ENCODE measurements around the gene OR13A1.
A peak's percentile ranks its signal among the peaks of the same experiment; 100 is the strongest.
"Not testable (repeated sequence)": the region's sequence is repeated elsewhere in the genome, so short reads cannot be mapped to it uniquely, and the experiment has no call there.

Gene OR13A1

DNA sequence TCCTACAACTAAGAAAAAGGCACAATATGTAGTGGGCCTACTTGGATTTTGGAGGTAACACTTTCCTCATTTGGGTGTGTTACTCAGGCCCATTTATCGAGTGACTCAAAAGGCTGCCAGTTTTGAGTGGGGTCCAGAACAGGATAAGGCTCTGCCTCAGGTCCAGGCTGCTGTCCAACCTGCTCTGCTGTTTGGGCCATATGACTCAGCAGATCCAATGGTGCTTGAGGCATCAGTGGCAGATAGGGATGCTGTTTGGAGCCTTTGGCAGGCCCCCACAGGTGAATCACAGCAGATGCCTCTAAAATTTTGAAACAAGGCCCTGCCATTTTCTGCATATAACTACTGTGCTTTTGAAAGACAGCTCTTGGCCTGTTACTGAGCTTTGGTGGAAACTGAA, 24.5 kb upstream of the OR13A1 start:
- DNase-seq (ENCODE audit: low spot score) = no peak
- TF ChIP-seq, protein P1, sequence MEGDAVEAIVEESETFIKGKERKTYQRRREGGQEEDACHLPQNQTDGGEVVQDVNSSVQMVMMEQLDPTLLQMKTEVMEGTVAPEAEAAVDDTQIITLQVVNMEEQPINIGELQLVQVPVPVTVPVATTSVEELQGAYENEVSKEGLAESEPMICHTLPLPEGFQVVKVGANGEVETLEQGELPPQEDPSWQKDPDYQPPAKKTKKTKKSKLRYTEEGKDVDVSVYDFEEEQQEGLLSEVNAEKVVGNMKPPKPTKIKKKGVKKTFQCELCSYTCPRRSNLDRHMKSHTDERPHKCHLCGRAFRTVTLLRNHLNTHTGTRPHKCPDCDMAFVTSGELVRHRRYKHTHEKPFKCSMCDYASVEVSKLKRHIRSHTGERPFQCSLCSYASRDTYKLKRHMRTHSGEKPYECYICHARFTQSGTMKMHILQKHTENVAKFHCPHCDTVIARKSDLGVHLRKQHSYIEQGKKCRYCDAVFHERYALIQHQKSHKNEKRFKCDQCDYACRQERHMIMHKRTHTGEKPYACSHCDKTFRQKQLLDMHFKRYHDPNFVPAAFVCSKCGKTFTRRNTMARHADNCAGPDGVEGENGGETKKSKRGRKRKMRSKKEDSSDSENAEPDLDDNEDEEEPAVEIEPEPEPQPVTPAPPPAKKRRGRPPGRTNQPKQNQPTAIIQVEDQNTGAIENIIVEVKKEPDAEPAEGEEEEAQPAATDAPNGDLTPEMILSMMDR (IDR thresholded peaks at IDR 0.05; ENCODE audit: borderline replicate concordance, control extremely low read depth, extremely low read depth, insufficient read depth, missing control alignments) = no peak
- in situ Hi-C loops (cut with MboI; ENCODE audit: low sequenced_read_pairs, unreplicated experiment) = no loop called here

DNA sequence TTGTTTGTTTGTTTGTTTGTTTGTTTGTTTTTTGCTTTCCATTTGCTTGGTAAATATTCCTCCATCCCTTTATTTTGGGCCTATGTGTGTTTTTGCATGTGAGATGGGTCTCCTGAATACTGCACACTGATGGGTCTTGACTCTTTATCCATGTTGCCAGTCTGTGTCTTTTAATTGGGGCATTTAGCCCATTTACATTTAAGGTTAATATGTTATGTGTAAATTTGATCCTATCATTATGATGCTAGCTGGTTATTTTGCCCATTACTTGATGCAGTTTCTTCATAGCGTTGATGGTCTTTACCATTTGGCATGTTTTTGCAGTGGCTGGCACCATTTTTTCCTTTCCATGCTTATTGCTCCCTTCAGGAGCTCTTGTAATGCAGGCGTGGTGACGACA, 16.4 kb upstream of the OR13A1 start:
- DNase-seq (ENCODE audit: low spot score); in situ Hi-C loops (cut with MboI; ENCODE audit: low sequenced_read_pairs, unreplicated experiment): not testable (repeated sequence)

DNA sequence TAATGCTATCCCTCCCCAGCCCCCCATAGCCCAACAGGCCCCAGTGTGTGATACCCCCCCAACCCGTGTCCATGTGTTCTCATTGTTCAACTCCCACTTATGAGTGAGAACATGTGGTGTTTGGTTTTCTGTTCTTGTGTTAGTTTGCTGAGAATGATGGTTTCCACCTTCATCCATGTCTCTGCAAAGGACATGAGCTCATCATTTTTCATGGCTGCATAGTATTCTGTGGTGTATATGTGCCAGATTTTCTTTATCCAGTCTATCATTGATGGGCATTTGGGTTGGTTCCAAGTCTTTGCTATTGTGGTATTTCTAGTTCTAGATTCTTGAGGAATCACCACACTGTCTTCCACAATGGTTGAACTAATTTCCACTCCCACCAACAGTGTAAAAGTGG, 11.5 kb upstream of the OR13A1 start:
- in situ Hi-C loops (cut with MboI; ENCODE audit: low sequenced_read_pairs, unreplicated experiment); DNase-seq (ENCODE audit: low spot score): not testable (repeated sequence)

DNA sequence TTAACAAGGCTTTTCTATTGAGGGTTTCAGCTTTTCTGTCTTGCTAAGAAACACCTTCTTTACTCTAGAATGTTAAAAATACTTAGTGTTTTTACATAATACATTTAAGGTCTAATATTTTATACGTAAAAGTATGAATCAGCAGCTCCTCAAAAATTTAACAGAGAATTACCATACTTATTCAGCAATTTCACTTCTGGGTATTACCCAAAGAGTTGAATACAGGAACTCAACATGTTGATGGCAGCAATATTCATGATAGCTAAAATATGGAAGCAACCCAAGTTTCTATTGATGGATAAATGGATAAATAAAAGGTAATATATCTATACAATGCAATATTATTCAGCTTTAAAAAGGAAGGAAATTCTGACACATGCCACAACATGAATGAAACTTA, 9.7 kb upstream of the OR13A1 start:
- TF ChIP-seq, protein P1 (IDR thresholded peaks at IDR 0.05; ENCODE audit: borderline replicate concordance, control extremely low read depth, extremely low read depth, insufficient read depth, missing control alignments) = no peak
- DNase-seq (ENCODE audit: low spot score) = no peak
- in situ Hi-C loops (cut with MboI; ENCODE audit: low sequenced_read_pairs, unreplicated experiment) = no loop called here

DNA sequence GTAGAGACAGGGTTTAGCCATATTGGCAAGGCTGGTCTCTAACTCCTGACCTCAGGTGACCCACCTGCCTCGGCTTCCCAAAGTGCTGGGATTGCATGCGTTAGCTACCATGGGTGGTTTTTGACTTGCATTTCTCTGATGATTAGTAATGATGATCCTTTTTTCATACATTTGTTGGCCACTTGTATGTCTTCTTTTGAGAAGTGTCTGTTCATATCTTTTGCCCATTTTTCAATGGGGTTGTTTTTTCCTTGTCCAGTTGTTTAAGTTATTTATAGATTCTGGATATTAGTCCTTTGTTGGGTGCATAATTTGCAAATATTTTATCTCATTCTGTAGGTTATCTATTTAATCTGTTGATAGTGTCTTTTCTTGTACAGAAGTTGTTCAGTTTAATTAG, 4.3 kb upstream of the OR13A1 start:
- DNase-seq (ENCODE audit: low spot score) = no peak
- TF ChIP-seq, protein P1 (IDR thresholded peaks at IDR 0.05; ENCODE audit: borderline replicate concordance, control extremely low read depth, extremely low read depth, insufficient read depth, missing control alignments) = no peak
- in situ Hi-C loops (cut with MboI; ENCODE audit: low sequenced_read_pairs, unreplicated experiment) = no loop called here

DNA sequence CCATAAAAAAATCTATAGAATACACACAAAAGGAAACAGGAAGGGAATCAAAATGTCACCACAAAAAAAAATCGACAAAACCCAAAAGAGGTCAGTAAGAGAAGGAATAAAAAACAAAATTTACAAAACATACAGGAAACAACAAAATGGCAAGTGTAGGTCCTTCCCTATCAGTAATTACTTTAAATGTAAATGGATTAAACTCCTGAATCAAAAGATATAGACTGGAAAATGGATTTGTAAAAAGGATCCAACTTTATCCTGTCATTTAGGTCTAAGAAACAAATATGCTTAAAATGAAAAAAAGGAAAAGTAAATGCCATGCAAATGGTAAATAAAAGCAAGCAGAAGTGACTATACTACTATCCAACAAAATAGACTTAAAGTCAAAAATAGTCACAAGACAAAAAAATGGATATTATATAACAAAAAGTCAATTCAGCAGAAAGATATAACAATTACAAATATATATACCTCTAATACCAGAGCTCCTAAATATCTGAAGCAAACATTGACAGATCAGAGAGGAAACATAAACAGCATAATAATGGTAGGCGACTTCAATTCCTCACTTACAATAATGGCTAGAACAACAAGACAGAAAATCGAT, 2.0 kb downstream of the OR13A1 start:
- TF ChIP-seq, protein P1 (IDR thresholded peaks at IDR 0.05; ENCODE audit: borderline replicate concordance, control extremely low read depth, extremely low read depth, insufficient read depth, missing control alignments) = no peak
- in situ Hi-C loops (cut with MboI; ENCODE audit: low sequenced_read_pairs, unreplicated experiment) = no loop called here
- no peak for DNase-seq (ENCODE audit: low spot score)

DNA sequence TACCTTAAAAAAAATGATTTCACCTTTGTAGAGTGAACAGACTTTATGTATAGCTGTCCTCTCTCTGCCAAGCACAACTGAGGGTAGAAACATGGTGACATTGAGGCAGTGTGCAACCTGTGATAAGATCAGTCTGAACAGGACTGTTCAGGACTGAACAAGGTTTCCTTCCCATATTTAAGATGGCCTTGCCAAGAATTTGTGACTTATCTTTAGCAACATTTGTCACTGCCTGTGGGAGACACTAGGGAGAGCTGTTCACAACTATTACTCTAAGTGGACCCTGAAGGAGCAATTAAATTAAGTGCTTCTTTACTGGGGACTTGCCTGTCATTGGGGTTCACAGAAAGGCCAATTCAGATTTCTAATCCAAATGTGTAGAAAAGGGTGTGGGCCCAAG, 6.7 kb downstream of the OR13A1 start:
- TF ChIP-seq, protein P1 (IDR thresholded peaks at IDR 0.05; ENCODE audit: borderline replicate concordance, control extremely low read depth, extremely low read depth, insufficient read depth, missing control alignments) = peak; percentile 19
- in situ Hi-C loops (cut with MboI; ENCODE audit: low sequenced_read_pairs, unreplicated experiment) = no loop called here
- DNase-seq (ENCODE audit: low spot score) = peak; percentile 32

DNA sequence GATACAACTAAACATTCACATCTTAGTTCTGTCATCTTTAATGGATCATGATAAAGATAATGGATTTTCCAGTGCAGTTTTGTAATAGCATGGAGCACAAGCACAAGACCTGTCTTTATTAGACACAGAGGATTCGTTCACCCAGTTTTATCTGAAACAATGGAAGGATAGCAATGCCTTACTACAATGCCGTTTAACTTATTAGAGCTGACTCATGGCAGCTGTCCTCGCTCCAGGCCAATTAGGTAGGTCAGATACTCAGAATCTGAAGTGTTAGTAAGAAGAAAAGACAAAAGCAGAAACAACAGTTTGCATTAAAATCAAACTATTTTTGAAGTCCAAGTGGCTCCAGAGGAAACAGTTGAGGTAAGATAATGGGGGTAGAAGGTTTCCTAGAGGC, 12.8 kb downstream of the OR13A1 start:
- DNase-seq (ENCODE audit: low spot score) = no peak
- in situ Hi-C loops (cut with MboI; ENCODE audit: low sequenced_read_pairs, unreplicated experiment) = no loop called here
- TF ChIP-seq, protein P1 (IDR thresholded peaks at IDR 0.05; ENCODE audit: borderline replicate concordance, control extremely low read depth, extremely low read depth, insufficient read depth, missing control alignments) = no peak

DNA sequence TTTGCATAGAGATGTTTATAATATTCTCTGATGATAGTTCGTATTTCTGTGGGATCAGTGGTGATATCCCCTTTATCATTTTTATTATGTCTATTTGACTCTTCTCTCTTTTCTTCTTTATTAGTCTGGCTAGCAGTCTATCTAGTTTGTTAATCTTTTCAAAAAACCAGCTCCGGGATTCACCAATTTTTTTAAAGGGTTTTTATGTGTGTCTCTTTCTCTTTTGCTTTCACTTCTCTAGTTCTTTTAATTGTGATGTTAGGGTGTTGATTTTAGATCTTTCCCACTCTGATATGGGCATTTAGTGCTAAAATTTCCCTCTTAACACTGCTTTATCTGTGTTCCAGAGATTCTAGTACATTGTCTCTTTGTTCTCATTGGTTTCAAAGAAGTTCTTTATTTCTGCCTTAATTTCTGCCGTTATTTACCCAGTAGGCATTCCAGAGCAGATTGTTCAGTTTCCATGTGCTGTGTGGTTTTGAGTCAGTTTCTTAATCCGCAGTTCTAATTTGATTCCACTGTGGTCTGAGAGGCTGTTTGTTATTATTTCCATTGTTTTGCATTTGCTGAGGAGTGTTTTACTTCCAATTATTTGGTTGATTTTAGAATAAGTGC, 17.0 kb downstream of the OR13A1 start:
- in situ Hi-C loops (cut with MboI; ENCODE audit: low sequenced_read_pairs, unreplicated experiment); DNase-seq (ENCODE audit: low spot score): not testable (repeated sequence)

Data from GM13976 (cell line).